ENCODE measurements around the gene ACY1. TPM values are rescaled to one million over a fixed set of nuclear protein-coding genes. Genes with fewer than 3 reads are reported as not detected.

The ACY1 gene
- total RNA-seq, 1 experiment from 2014 or later, result 164 TPM

DNA sequence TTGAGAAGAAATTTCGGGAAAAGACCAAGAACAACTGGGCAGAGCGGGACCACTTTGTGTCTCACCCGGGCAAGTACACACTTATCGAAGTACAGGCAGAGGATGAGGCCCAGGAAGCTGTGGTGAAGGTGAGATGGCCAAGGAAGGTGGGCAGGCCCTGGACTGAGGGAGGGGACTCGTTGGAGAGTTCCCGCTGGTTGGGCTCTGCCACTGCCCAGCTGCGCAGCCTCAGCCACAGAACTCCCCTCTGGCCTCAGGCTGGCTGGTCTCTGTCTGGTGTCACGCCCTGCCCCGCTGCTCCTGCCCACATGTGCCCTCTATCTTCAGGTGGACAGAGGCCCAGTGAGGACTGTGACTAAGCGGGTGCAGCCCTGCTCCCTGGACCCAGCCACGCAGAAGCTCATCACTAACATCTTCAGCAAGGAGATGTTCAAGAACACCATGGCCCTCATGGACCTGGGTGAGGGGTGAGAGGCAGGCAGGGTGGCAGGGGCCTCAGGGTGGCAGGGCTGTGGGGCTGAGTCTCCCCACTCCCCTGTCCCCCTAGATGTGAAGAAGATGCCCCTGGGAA lies 38.8 kb upstream of the ACY1 start:
- DNase-seq (ENCODE audit: unreplicated experiment), result no peak
- TF ChIP-seq, protein P1, sequence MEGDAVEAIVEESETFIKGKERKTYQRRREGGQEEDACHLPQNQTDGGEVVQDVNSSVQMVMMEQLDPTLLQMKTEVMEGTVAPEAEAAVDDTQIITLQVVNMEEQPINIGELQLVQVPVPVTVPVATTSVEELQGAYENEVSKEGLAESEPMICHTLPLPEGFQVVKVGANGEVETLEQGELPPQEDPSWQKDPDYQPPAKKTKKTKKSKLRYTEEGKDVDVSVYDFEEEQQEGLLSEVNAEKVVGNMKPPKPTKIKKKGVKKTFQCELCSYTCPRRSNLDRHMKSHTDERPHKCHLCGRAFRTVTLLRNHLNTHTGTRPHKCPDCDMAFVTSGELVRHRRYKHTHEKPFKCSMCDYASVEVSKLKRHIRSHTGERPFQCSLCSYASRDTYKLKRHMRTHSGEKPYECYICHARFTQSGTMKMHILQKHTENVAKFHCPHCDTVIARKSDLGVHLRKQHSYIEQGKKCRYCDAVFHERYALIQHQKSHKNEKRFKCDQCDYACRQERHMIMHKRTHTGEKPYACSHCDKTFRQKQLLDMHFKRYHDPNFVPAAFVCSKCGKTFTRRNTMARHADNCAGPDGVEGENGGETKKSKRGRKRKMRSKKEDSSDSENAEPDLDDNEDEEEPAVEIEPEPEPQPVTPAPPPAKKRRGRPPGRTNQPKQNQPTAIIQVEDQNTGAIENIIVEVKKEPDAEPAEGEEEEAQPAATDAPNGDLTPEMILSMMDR (IDR thresholded peaks at IDR 0.05; ENCODE audit: unreplicated experiment), result no peak
- Mint-ChIP-seq H3K9me3 (ENCODE audit: unreplicated experiment) (no peaks in the 10 kb centered on the region), H3K27me3 (ENCODE audit: insufficient read depth, unreplicated experiment) (no peaks in the 10 kb centered on the region), H3K4me1 (ENCODE audit: insufficient read depth, unreplicated experiment) (peaks cover 16% of the 10 kb centered on the region), H3K27ac (ENCODE audit: low read depth, unreplicated experiment) (no peak overlapping the region), H3K36me3 (ENCODE audit: insufficient read depth, unreplicated experiment) (peaks cover 20% of the 10 kb centered on the region), H3K4me3 (ENCODE audit: unreplicated experiment) (no peak overlapping the region)
- intact Hi-C loops (cut with micrococcal nuclease), result loop anchor here (5.0 kb wide), 1 partner anchor 178 kb away; no protein-coding TSS in a partner anchor
- ChIA-PET CTCF (interaction anchor here (0.6 to 1.0 kb wide), 6 partner anchors 24 to 353 kb away, joined by 3 to 4 read pairs (median 4); no protein-coding TSS in a partner anchor), POLR2A (interaction anchor here (5.8 kb wide), 1 partner anchor 28 kb away, joined by 127 read pairs; the partner anchor contains the start of genes ABHD14A and ABHD14B)
- TSS peak; percentile 16 for BruUV-seq (replicated peaks)

DNA sequence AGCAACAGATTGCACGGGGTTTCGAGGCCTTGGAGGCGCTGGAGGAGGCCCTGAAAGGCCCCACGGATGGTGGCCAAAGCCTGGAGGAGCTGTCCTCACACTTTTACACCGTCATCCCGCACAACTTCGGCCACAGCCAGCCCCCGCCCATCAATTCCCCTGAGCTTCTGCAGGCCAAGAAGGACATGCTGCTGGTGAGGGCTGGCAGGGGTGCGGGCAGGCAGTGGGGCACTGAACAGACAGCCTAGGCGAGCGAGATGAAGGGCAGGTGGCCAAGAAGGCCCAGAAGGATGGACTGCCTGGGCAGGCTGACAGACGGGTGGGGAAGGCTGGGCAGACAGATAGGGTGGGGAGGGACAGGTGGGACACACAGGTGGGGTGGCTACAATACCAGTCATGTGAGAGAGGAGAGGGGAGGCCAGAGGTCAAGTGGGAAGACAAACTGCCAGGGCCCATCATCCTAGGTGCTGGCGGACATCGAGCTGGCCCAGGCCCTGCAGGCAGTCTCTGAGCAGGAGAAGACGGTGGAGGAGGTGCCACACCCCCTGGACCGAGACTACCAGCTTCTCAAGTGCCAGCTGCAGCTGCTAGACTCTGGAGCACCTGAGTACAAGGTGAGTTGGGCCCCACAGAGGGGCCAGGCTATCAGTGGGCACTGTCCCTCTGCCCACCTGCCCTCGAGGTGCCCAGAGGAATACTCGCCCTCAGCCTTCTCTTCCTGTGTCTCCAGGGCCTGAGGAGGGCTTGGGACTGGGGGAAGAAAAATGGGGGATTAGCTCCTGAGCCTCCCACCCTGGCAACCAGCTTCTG lies 38.1 kb upstream of the ACY1 start:
- H3K27ac Mint-ChIP-seq (ENCODE audit: low read depth, unreplicated experiment), result no peak overlapping the region
- peaks cover 13% of the 10 kb centered on the region for H3K36me3 Mint-ChIP-seq (ENCODE audit: insufficient read depth, unreplicated experiment)
- peaks cover 15% of the 10 kb centered on the region for H3K4me1 Mint-ChIP-seq (ENCODE audit: insufficient read depth, unreplicated experiment)
- H3K9me3 Mint-ChIP-seq (ENCODE audit: unreplicated experiment), result no peaks in the 10 kb centered on the region
- no peak overlapping the region for H3K4me3 Mint-ChIP-seq (ENCODE audit: unreplicated experiment)
- POLR2A ChIA-PET, result interaction anchor here (1.1 to 5.8 kb wide), 2 partner anchors 27 to 38 kb away, joined by 3 to 127 read pairs; partner anchors contain the start of genes ABHD14A, ABHD14B and ACY1
- CTCF ChIA-PET, result interaction anchor here (0.6 to 1.0 kb wide), 6 partner anchors 25 to 353 kb away, joined by 3 to 4 read pairs (median 3); no protein-coding TSS in a partner anchor
- TF ChIP-seq, protein P1 (IDR thresholded peaks at IDR 0.05; ENCODE audit: unreplicated experiment), result no peak
- no peak for DNase-seq (ENCODE audit: unreplicated experiment)
- no peaks in the 10 kb centered on the region for H3K27me3 Mint-ChIP-seq (ENCODE audit: insufficient read depth, unreplicated experiment)
- intact Hi-C loops (cut with micrococcal nuclease), result no loop called here
- no TSS peak for BruUV-seq (replicated peaks)

DNA sequence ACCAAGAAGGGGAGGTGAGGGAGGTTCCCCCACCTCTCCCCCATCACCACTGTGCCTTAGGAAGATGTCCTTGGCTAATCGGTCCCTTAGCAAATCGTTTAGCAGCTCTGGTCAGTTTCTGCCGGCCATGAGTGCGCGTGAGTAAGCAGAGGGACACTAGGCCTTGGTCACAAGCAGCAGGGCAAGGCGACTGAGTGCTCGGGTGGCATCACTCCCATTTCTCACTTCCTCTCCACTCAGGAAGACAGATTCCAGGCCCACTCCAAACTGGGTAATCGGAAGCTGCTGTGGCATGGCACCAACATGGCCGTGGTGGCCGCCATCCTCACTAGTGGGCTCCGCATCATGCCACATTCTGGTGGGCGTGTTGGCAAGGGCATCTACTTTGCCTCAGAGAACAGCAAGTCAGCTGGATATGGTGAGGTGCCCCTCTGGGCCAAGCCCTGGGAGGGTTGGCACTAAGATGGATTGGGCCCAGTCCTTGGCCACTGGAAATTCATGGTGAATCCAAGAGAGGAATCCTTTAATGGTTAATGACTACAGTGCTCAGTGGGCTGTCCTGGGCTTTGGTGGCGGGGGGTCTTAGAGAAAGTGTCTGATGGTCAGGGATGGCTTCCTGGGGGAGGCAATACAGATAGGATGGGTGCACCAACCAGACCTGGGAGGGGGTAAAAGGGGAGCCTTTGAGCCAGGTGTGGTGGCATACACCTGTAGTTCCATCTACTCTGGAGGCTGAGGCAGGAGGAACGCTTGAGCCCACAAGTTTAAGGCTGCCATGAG lies 37.2 kb upstream of the ACY1 start:
- Mint-ChIP-seq H3K36me3 (ENCODE audit: insufficient read depth, unreplicated experiment) (peaks cover 5% of the 10 kb centered on the region), H3K4me3 (ENCODE audit: unreplicated experiment) (no peak overlapping the region), H3K27me3 (ENCODE audit: insufficient read depth, unreplicated experiment) (no peaks in the 10 kb centered on the region), H3K27ac (ENCODE audit: low read depth, unreplicated experiment) (peak overlapping the region; percentile 12), H3K9me3 (ENCODE audit: unreplicated experiment) (no peaks in the 10 kb centered on the region), H3K4me1 (ENCODE audit: insufficient read depth, unreplicated experiment) (peaks cover 6% of the 10 kb centered on the region)
- no peak for DNase-seq (ENCODE audit: unreplicated experiment)
- TF ChIP-seq, protein P1 (IDR thresholded peaks at IDR 0.05; ENCODE audit: unreplicated experiment), result no peak
- POLR2A ChIA-PET, result interaction anchor here (1.1 kb wide), 1 partner anchor 37 kb away, joined by 3 read pairs; the partner anchor contains the start of gene ACY1
- intact Hi-C loops (cut with micrococcal nuclease), result no loop called here
- CTCF ChIA-PET, result interaction anchor here (0.7 to 1.6 kb wide), 3 partner anchors 11 to 28 kb away, joined by 3 to 9 read pairs (median 3); partner anchors contain the start of genes ABHD14A and ABHD14B
- no TSS peak for BruUV-seq (replicated peaks)

All from MCF 10A (cell line).